Lung (tissue), 12 donors: ENCODE data around the gene APOL1. TPM values are rescaled to one million over a fixed set of nuclear protein-coding genes. Genes with fewer than 3 reads are reported as not detected.

Experiments used
- ATAC-seq: fragments of 200-7000 bp; cut with Tn5 transposase; one replicate; pipeline ENCODE4 v1.9.1; 2020; ENCODE audit warnings: moderate number of reproducible peaks; ENCODE audit not compliant: insufficient read depth, low FRiP score
- DNase-seq, 3 donors: peaks; one replicate each; pipeline ENCODE4 v3.0.0-alpha.2; 2013 to 2017
- H3K27ac ChIP-seq, 2 donors: one replicate each; pipeline ENCODE4 v1.5.1; 2013; ENCODE audit warnings: mild to moderate bottlenecking in 2 of 2, moderate library complexity in 2 of 2, control low read depth in 1 of 2, inconsistent platforms in 1 of 2, low read depth in 1 of 2, low read length in 1 of 2
- H3K27me3 ChIP-seq, 3 donors: one replicate each; pipeline ENCODE4 v1.5.1; 2013; ENCODE audit warnings: low read length in 2 of 3; ENCODE audit not compliant: control insufficient read depth in 3 of 3, insufficient read depth in 3 of 3
- H3K36me3 ChIP-seq, 4 donors: one replicate each; pipeline ENCODE4 v1.5.1; 2013; ENCODE audit warnings: low read length in 4 of 4, mild to moderate bottlenecking in 1 of 4, moderate library complexity in 1 of 4; ENCODE audit not compliant: control insufficient read depth in 4 of 4, insufficient read depth in 4 of 4
- H3K4me1 ChIP-seq, 5 donors: one replicate each; pipeline ENCODE4 v1.5.1; 2013; ENCODE audit warnings: low read length in 5 of 5, mild to moderate bottlenecking in 2 of 5, moderate library complexity in 1 of 5; ENCODE audit not compliant: control insufficient read depth in 5 of 5, insufficient read depth in 5 of 5
- H3K4me3 ChIP-seq: one replicate; pipeline ENCODE4 v1.5.1; 2013; ENCODE audit warnings: mild to moderate bottlenecking, control low read depth, moderate library complexity
- H3K9ac ChIP-seq, 2 donors: one replicate each; pipeline ENCODE4 v1.5.1; 2013; ENCODE audit warnings: low read length in 2 of 2, control low read depth in 1 of 2; ENCODE audit not compliant: insufficient read depth in 1 of 2
- H3K9me3 ChIP-seq, 4 donors: one replicate each; pipeline ENCODE4 v1.5.1; 2013; ENCODE audit warnings: low read length in 3 of 4, mild to moderate bottlenecking in 1 of 4, moderate library complexity in 1 of 4; ENCODE audit not compliant: control insufficient read depth in 4 of 4, insufficient read depth in 3 of 4
- CTCF ChIP-seq: IDR thresholded peaks from 2 replicates; pipeline ENCODE4 v1.5.1; 2012; ENCODE audit warnings: mild to moderate bottlenecking; ENCODE audit errors: control extremely low read depth, extremely low read depth
- WGBS, 2 donors: extraction: QIAGEN DNeasy Blood & Tissue Kit; methylation state at CpG; one replicate each; pipeline ENCODE4 v1.1.7; 2013; 5-methylcytosine and 5-hydroxymethylcytosine counted together
- polyA plus RNA-seq, 2 donors: library from polyadenylated mRNA; stranded (reverse); fragments of 200-250 nt; gene quantifications; one replicate each; pipeline ENCODE4 v1.2.1, GENCODE V29; 2013
- total RNA-seq, 2 donors: library from RNA; depleted of rRNA in 1 of 2; stranded (reverse); fragments of >200 nt in 1 of 2; gene quantifications; one replicate each; pipeline ENCODE4 v1.2.1, GENCODE V29; 2014 to 2021
- donor health status: control.
- donor health status: control.
- donor health status: Bipolar disorder and iron deficiency.
- donor health status: healthy.
- donor health status: DM: yes; HTN: yes; CAD: no.

APOL1 gene
- total and polyA plus RNA-seq, 4 donors, result 32.3 to 75.0 (median 50.2) TPM

DNA sequence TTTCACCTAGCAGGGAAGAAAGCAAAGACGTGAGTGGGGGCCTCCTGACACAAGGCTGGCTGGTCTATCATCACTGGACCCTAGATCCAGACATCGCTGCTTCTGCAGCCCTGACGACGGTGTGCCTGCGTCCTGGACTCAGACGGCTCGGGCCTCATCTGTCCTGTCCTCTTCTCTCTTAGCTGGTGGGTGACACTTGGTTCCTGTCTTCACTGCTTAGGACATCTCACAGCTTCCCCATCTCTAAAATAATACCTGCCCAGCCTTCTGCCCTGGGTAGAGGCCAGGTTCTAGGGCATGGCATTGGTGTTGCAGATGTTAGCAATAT is 41.3 kb downstream of the APOL1 start:
- ATAC-seq, result no peak
- TF ChIP-seq CTCF, result no peak
- Histone ChIP-seq H3K27me3 (no peaks in the 10 kb centered on the region), H3K4me1 (no peaks in the 10 kb centered on the region), H3K9me3 (no peaks in the 10 kb centered on the region), H3K27ac (no peak overlapping the region), H3K9ac (no peak overlapping the region), H3K36me3 (peaks cover 58 to 78% (median 68%) of the 10 kb centered on the region in 4 donors), H3K4me3 (no peak overlapping the region)
- WGBS, 2 donors, result 95% methylated on average over 7 of the region's 7 CpGs
- DNase-seq, result no peak

- Histone ChIP-seq H3K4me1 (no peaks in the 10 kb centered on the region), H3K9ac (no peak overlapping the region), H3K27me3 (no peaks in the 10 kb centered on the region), H3K27ac (no peak overlapping the region), H3K36me3 (peaks cover 58 to 78% (median 68%) of the 10 kb centered on the region in 4 donors), H3K4me3 (no peak overlapping the region), H3K9me3 (no peaks in the 10 kb centered on the region)
- ATAC-seq, result no peak
- TF ChIP-seq CTCF, result no peak
- 93 to 94% methylated on average over 11 of the region's 11 CpGs for WGBS, 2 donors
- no peak for DNase-seq
These were observed 41.9 kb downstream of the APOL1 start for GRCh38 chr22:36294801-36295200.

DNA sequence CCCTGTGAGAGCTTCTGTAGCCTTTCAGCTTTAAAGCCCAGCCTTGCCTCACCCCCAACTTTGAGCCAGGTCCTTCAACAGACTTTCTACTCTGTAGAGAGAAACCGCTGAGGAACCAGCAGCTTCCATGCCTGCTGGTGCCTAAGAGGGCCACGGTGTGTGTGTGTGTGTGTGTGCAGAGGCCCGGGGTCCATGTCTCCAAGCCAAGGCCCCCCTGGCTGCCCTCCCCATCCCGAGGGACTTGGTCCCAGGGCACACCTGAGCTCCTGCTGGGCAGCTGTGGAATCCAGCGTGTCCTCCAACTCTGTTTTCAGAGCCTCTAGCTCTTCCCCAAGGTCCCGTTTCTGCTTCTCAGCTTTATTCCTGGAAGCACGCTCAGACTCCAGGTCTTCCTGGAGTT is 42.3 kb downstream of the APOL1 start:
- no peak overlapping the region for H3K9ac ChIP-seq
- DNase-seq, result no peak
- peaks cover 63 to 81% (median 71%) of the 10 kb centered on the region in 4 donors for H3K36me3 ChIP-seq
- 90 to 93% methylated on average over 7 of the region's 7 CpGs for WGBS, 2 donors
- H3K4me1 ChIP-seq, result no peaks in the 10 kb centered on the region
- no peaks in the 10 kb centered on the region for H3K27me3 ChIP-seq
- no peaks in the 10 kb centered on the region for H3K9me3 ChIP-seq
- no peak for ATAC-seq
- H3K27ac ChIP-seq, result no peak overlapping the region
- no peak overlapping the region for H3K4me3 ChIP-seq
- no peak for TF ChIP-seq CTCF

DNA sequence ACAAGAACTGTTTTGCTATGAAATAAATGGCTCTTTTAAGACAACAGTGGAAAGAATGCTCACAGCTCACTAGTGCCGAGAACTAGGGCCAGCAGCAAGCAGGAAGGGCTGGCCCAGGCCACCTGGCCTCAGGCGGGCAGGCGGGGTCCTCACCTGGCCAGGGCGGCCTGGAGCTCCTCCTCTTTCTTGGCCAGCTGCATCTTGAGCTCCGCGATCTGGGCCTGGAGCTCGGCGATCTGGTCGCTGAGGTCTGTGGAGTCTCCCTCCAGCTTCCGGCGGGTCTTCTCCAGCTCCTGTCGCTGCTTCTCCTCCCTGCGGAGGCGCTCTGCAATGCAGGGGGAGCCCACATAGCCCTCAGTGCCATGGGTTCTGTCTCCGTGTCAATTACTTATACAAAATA is 43.8 kb downstream of the APOL1 start:
- Histone ChIP-seq H3K27ac (no peak overlapping the region), H3K4me3 (no peak overlapping the region), H3K36me3 (peaks cover 75 to 95% (median 82%) of the 10 kb centered on the region in 4 donors), H3K9me3 (no peaks in the 10 kb centered on the region), H3K4me1 (no peaks in the 10 kb centered on the region), H3K27me3 (no peaks in the 10 kb centered on the region), H3K9ac (no peak overlapping the region)
- DNase-seq, result no peak
- WGBS, 2 donors, result 92 to 97% methylated on average over 15 of the region's 15 CpGs
- no peak for TF ChIP-seq CTCF
- ATAC-seq, result no peak
